ENCODE results near the gene GDF11. TPM values are rescaled to one million over a fixed set of nuclear protein-coding genes. Genes with fewer than 3 reads are reported as not detected.
A peak's percentile ranks its signal among the peaks of the same experiment; 100 is the strongest.

GDF11 gene
- total RNA-seq, 1 experiment from 2014 or later = 5.3 TPM

GRCh38 chr12:55708695-55709233, 34.2 kb upstream of the GDF11 start:
- H3K9ac ChIP-seq (ENCODE audit: low read length) = no peak overlapping the region
- POLR2A ChIA-PET = no interaction called here
- no peak overlapping the region for H3K27ac ChIP-seq (ENCODE audit: low read depth, low read length)
- intact Hi-C loops (cut with micrococcal nuclease) = no loop called here
- H3K4me3 ChIP-seq (replicated peaks in 1 of 2; ENCODE audit: low read depth in 1 of 2, low read length in 2 of 2) = peak overlapping the region in 1 of 2 experiments; percentile 57; a peak in 2 of 4 replicates
- H3K4me2 ChIP-seq (ENCODE audit: low read length) = peak overlapping the region; percentile 81
- no peak for ATAC-seq
- no TSS peak for BruUV-seq (replicated peaks)
- H4K20me1 ChIP-seq (ENCODE audit: insufficient read depth) = no peaks in the 10 kb centered on the region
- H2AFZ ChIP-seq (ENCODE audit: low read depth, low read length, poor library complexity, severe bottlenecking) = no peak overlapping the region
- H3K36me3 ChIP-seq (ENCODE audit: control insufficient read depth in 1 of 2, insufficient read depth in 2 of 2, low read length in 2 of 2) = no peaks in the 10 kb centered on the region
- CTCF ChIA-PET = no interaction called here
- H3K79me2 ChIP-seq (ENCODE audit: insufficient read depth, low read length) = no peaks in the 10 kb centered on the region
- peaks cover 4 to 14% of the 10 kb centered on the region in 2 experiments; a peak in 3 of 4 replicates for H3K4me1 ChIP-seq (ENCODE audit: control insufficient read depth in 1 of 2, insufficient read depth in 2 of 2, low read length in 2 of 2)
- H3K9me3 ChIP-seq (ENCODE audit: control insufficient read depth in 1 of 2, insufficient read depth in 1 of 2, low read depth in 1 of 2, low read length in 2 of 2) = no peaks in the 10 kb centered on the region
- H3K27me3 ChIP-seq (ENCODE audit: insufficient read depth, low read length) = peaks cover 26% of the 10 kb centered on the region; the same call in 1 of the 2 replicates
- TF ChIP-seq POLR2A (IDR thresholded peaks at IDR 0.05; ENCODE audit: borderline replicate concordance, extremely low read depth, insufficient read depth, insufficient read length) (no peak), REST (IDR thresholded peaks at IDR 0.05; ENCODE audit: low read depth) (no peak), SIN3A (IDR thresholded peaks at IDR 0.05; ENCODE audit: low read depth) (no peak), ZFX (IDR thresholded peaks at IDR 0.05) (no peak), TCF7L2 (IDR thresholded peaks at IDR 0.05; ENCODE audit: borderline replicate concordance, extremely low read depth, insufficient read depth, insufficient read length) (no peak), CEBPB (IDR thresholded peaks at IDR 0.05; ENCODE audit: low read depth) (no peak), EZH2phosphoT487 (IDR thresholded peaks at IDR 0.05; ENCODE audit: borderline replicate concordance) (no peak), FOSL1 (IDR thresholded peaks at IDR 0.05; ENCODE audit: low read depth) (no peak), ZBTB33 (IDR thresholded peaks at IDR 0.05; ENCODE audit: extremely low read depth, insufficient replicate concordance, low read length) (no peak), CBX3 (IDR thresholded peaks at IDR 0.05; ENCODE audit: low read depth) (no peak), EZH2 (IDR thresholded peaks at IDR 0.05) (no peak), RAD21 (IDR thresholded peaks at IDR 0.05; ENCODE audit: low read depth) (no peak), SP1 (IDR thresholded peaks at IDR 0.05; ENCODE audit: low read depth) (no peak)
- no peaks in the 10 kb centered on the region for H3K9me2 ChIP-seq (ENCODE audit: insufficient read depth)
- DNase-seq (ENCODE audit: low read depth, low spot score) = no peak
- RAD21 ChIA-PET (ENCODE audit: low non-redundant PET in 1 of 2, low total read pairs in 2 of 2, uncharacterized antibody in 2 of 2, unreplicated experiment in 2 of 2) = no interaction called here
